RWPE2 (cell line): ENCODE results near the gene SULT2B1.

Source experiments
- ATAC-seq: fragments of 200-7000 bp; cut with Tn5 transposase; 3 replicates; pipeline ENCODE4 v1.9.1; 2021; ENCODE audit warnings: low read depth
- DNase-seq: peaks from one replicate; pipeline ENCODE4 v3.0.0-alpha.2; 2020; ENCODE audit warnings: low spot score
- H3K27ac ChIP-seq: fragments of 450-650 bp; 2 replicates; pipeline ENCODE4 v1.5.1; 2017; ENCODE audit warnings: mild to moderate bottlenecking; ENCODE audit not compliant: poor library complexity, severe bottlenecking
- H3K27me3 ChIP-seq: fragments of 250-450 bp; sonication (Bioruptor Pico); 2 replicates; pipeline ENCODE4 v1.5.1; 2021; ENCODE audit warnings: mild to moderate bottlenecking, moderate library complexity; ENCODE audit not compliant: insufficient read depth, poor library complexity, severe bottlenecking
- H3K36me3 ChIP-seq: fragments of 250-450 bp; sonication (Bioruptor Pico); 2 replicates; pipeline ENCODE4 v1.5.1; 2020; ENCODE audit warnings: low read depth, mild to moderate bottlenecking, moderate library complexity
- H3K4me1 ChIP-seq: fragments of 250-450 bp; sonication (Bioruptor Pico); 2 replicates; pipeline ENCODE4 v1.5.1; 2021; ENCODE audit warnings: mild to moderate bottlenecking, moderate library complexity; ENCODE audit not compliant: insufficient read depth, poor library complexity, severe bottlenecking
- H3K4me3 ChIP-seq: fragments of 250-450 bp; sonication (Bioruptor Pico); 2 replicates; pipeline ENCODE4 v1.5.1; 2021; ENCODE audit warnings: mild to moderate bottlenecking, moderate library complexity; ENCODE audit not compliant: severe bottlenecking
- H3K9me3 ChIP-seq: fragments of 250-450 bp; sonication (Bioruptor Pico); 2 replicates; pipeline ENCODE4 v1.5.1; 2021; ENCODE audit warnings: mild to moderate bottlenecking, moderate library complexity; ENCODE audit not compliant: severe bottlenecking
- TF ChIP-seq, protein P1 (sequence below): fragments of 450-650 bp; IDR thresholded peaks from one replicate; pipeline ENCODE4 v1.5.1; 2017; ENCODE audit warnings: mild to moderate bottlenecking, moderate library complexity; ENCODE audit not compliant: poor library complexity, severe bottlenecking

Gene SULT2B1

DNA sequence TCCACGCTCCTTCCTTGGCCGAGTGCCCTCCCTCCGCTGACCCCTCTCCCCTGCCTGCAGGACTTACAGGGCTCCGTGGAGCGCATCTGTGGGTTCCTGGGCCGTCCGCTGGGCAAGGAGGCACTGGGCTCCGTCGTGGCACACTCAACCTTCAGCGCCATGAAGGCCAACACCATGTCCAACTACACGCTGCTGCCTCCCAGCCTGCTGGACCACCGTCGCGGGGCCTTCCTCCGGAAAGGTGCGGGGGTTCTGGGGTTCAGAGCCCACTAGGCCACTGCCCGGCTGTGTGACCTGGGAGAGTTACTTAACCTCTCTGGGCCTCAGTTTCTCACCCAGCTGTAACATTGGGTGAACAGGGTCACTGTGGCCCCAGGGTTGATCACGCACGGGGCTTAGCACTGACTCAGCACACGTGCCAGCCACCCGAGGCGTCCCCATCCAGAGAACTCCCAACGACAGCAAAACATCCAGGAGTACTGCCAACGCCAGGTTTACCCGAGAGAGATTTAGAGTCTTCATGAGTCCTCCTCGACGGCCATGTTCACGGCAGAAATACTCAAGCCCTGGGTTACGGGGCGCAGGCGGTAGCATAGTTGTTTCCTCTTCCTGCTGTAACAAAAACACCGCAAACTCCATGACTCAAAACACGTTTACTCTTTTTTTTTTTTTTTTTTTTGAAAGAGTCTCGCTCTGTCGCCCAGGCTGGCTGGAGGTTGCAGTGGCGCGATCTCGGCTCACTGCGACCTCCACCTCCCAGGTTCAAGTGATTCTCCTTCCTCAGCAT is 44.9 kb downstream of the SULT2B1 start:
- Histone ChIP-seq H3K27ac (no peak overlapping the region), H3K4me1 (no peaks in the 10 kb centered on the region), H3K4me3 (no peak overlapping the region), H3K36me3 (no peaks in the 10 kb centered on the region), H3K27me3 (no peaks in the 10 kb centered on the region), H3K9me3 (no peaks in the 10 kb centered on the region)
- DNase-seq (no peak), ATAC-seq (no peak)
- TF ChIP-seq, protein P1, sequence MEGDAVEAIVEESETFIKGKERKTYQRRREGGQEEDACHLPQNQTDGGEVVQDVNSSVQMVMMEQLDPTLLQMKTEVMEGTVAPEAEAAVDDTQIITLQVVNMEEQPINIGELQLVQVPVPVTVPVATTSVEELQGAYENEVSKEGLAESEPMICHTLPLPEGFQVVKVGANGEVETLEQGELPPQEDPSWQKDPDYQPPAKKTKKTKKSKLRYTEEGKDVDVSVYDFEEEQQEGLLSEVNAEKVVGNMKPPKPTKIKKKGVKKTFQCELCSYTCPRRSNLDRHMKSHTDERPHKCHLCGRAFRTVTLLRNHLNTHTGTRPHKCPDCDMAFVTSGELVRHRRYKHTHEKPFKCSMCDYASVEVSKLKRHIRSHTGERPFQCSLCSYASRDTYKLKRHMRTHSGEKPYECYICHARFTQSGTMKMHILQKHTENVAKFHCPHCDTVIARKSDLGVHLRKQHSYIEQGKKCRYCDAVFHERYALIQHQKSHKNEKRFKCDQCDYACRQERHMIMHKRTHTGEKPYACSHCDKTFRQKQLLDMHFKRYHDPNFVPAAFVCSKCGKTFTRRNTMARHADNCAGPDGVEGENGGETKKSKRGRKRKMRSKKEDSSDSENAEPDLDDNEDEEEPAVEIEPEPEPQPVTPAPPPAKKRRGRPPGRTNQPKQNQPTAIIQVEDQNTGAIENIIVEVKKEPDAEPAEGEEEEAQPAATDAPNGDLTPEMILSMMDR: no peak

DNA sequence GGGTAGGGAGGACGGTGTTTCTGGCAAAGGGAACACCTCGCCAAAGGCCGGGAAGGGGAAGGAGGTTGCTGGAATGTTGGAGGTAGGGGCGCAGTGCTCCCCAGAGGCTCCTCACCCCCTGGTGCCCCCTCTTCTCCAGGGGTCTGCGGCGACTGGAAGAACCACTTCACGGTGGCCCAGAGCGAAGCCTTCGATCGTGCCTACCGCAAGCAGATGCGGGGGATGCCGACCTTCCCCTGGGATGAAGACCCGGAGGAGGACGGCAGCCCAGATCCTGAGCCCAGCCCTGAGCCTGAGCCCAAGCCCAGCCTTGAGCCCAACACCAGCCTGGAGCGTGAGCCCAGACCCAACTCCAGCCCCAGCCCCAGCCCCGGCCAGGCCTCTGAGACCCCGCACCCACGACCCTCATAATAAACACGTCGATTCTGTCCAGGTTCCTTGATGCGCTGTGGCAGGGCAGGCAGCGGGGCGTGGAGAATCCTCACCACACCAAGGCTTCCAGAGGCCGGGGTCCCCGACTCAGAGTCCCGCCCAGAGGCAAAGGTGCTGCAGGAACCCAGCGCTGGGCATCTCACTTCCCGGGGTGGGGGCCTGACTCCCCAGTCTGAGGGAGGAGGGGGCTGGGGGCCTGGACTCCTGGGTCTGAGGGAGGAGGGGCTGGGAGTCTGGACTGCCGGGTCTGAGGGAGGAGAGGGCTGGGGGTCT is 47.2 kb downstream of the SULT2B1 start:
- H3K4me1 ChIP-seq: no peaks in the 10 kb centered on the region
- DNase-seq (no peak), ATAC-seq (no peak)
- H3K27ac ChIP-seq: no peak overlapping the region
- H3K4me3 ChIP-seq: no peak overlapping the region
- H3K36me3 ChIP-seq: no peaks in the 10 kb centered on the region
- no peaks in the 10 kb centered on the region for H3K27me3 ChIP-seq
- H3K9me3 ChIP-seq: no peaks in the 10 kb centered on the region
- TF ChIP-seq, protein P1: no peak

DNA sequence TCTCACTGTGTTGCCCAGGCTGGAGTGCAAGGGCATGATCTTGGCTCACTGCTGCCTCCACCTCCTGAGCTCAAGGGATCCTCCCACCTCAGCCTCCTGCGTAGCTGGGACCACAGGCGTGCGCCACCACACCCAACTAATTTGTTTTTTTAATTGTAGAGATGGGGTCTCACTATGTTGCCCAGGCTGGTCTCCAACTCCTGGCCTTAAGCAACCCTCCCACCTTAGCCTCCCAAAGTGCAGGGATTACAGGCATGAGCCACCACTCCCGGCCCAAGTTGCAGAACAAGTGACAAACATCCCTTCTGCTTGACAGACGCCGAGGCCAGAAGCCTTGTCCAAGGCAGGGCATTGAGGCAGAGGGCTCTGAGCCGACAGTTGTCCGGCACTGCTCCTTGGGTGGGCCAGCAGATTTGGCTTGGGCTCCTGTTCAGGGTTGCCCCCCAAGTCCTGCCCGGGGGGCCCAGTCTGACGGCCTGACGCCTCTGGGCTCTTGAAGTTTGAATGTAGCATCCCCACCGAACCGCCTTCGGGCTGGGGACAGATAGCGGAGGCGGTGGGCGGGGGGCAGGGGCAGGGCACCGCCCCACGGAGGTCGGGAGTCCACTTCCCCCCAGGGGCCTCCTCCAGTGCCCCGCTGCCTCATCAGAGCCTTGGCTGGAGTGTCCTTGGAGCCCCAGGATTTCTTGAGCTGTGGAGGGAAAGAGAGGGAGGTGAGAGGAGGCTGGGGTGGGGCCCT is 48.9 kb downstream of the SULT2B1 start:
- Histone ChIP-seq H3K9me3 (no peaks in the 10 kb centered on the region), H3K27ac (no peak overlapping the region), H3K36me3 (no peaks in the 10 kb centered on the region), H3K4me3 (no peak overlapping the region), H3K27me3 (no peaks in the 10 kb centered on the region), H3K4me1 (no peaks in the 10 kb centered on the region)
- TF ChIP-seq, protein P1: no peak
- ATAC-seq (no peak), DNase-seq (no peak)

DNA sequence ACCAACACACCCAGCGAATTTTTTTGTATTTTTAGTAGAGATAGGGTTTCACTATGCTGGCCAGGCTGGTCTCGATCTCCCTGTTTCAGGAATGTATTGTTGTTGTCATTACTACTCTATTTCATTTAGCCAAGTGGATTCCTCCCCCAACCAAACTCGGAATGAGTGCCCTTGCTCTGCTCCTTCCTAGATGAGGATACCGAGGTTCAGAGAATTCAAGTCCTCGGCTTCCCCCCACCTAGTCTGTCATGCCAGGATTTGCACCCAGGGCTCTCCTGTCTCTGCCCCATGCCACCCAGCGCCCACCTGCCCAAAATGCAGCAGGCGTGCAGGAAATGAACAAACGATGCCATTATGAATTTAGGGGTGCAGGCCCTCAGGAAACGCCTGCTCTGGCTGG is 51.0 kb downstream of the SULT2B1 start:
- Histone ChIP-seq H3K4me3 (no peak overlapping the region), H3K9me3 (no peaks in the 10 kb centered on the region), H3K27me3 (no peaks in the 10 kb centered on the region), H3K27ac (no peak overlapping the region), H3K36me3 (no peaks in the 10 kb centered on the region), H3K4me1 (no peaks in the 10 kb centered on the region)
- DNase-seq (no peak), ATAC-seq (no peak)
- TF ChIP-seq, protein P1: no peak
